ENCODE data around the gene KIAA1671. TPM values are rescaled to one million over a fixed set of nuclear protein-coding genes. Genes with fewer than 3 reads are reported as not detected.

KIAA1671 gene
- total RNA-seq, 1 donor: 0.54 TPM

GRCh38 chr22:25007444-25008106 lies 55.1 kb downstream of the KIAA1671 start:
- peak in 2 of 3 donors; percentile 24 to 53 for DNase-seq (ENCODE audit: low read depth in 2 of 3, low spot score in 2 of 3)

- no peak for DNase-seq (ENCODE audit: low read depth in 2 of 3, low spot score in 2 of 3)
Observed at GRCh38 chr22:25008666-25009065, 56.1 kb downstream of the KIAA1671 start.

- DNase-seq (ENCODE audit: low read depth in 2 of 3, low spot score in 2 of 3): no peak
Observed at GRCh38 chr22:25012741-25013143, 60.2 kb downstream of the KIAA1671 start.

- DNase-seq (ENCODE audit: low read depth in 2 of 3, low spot score in 2 of 3): no peak
Observed at GRCh38 chr22:25013607-25014006, 61.1 kb downstream of the KIAA1671 start.

- DNase-seq (ENCODE audit: low read depth in 2 of 3, low spot score in 2 of 3): no peak
Observed at GRCh38 chr22:25014896-25015755, 62.6 kb downstream of the KIAA1671 start.

GRCh38 chr22:25016311-25016710 lies 63.8 kb downstream of the KIAA1671 start:
- DNase-seq (ENCODE audit: low read depth in 2 of 3, low spot score in 2 of 3): no peak

- no peak for DNase-seq (ENCODE audit: low read depth in 2 of 3, low spot score in 2 of 3)
Observed at GRCh38 chr22:25018009-25018408, 65.5 kb downstream of the KIAA1671 start.

GRCh38 chr22:25019427-25020184 lies 67.1 kb downstream of the KIAA1671 start:
- no peak for DNase-seq (ENCODE audit: low read depth in 2 of 3, low spot score in 2 of 3)

GRCh38 chr22:25021409-25021808 lies 68.9 kb downstream of the KIAA1671 start:
- DNase-seq (ENCODE audit: low read depth in 2 of 3, low spot score in 2 of 3): no peak

- DNase-seq (ENCODE audit: low read depth in 2 of 3, low spot score in 2 of 3): no peak
Observed at GRCh38 chr22:25021976-25022711, 69.6 kb downstream of the KIAA1671 start.

GRCh38 chr22:25023879-25024278 lies 71.4 kb downstream of the KIAA1671 start:
- no peak for DNase-seq (ENCODE audit: low read depth in 2 of 3, low spot score in 2 of 3)

- no peak for DNase-seq (ENCODE audit: low read depth in 2 of 3, low spot score in 2 of 3)
Observed at GRCh38 chr22:25024895-25025294, 72.4 kb downstream of the KIAA1671 start.

- DNase-seq (ENCODE audit: low read depth in 2 of 3, low spot score in 2 of 3): peak in 2 of 3 donors; percentile 13 to 35
Observed at GRCh38 chr22:25025491-25026400, 73.2 kb downstream of the KIAA1671 start.

GRCh38 chr22:25027043-25027906 lies 74.8 kb downstream of the KIAA1671 start:
- no peak for DNase-seq (ENCODE audit: low read depth in 2 of 3, low spot score in 2 of 3)

GRCh38 chr22:25027959-25028840 lies 75.7 kb downstream of the KIAA1671 start:
- DNase-seq (ENCODE audit: low read depth in 2 of 3, low spot score in 2 of 3): no peak

GRCh38 chr22:25028841-25029141 lies 76.3 kb downstream of the KIAA1671 start:
- DNase-seq (ENCODE audit: low read depth in 2 of 3, low spot score in 2 of 3): no peak

GRCh38 chr22:25029181-25029580 lies 76.7 kb downstream of the KIAA1671 start:
- no peak for DNase-seq (ENCODE audit: low read depth in 2 of 3, low spot score in 2 of 3)

GRCh38 chr22:25030636-25031035 lies 78.1 kb downstream of the KIAA1671 start:
- no peak for DNase-seq (ENCODE audit: low read depth in 2 of 3, low spot score in 2 of 3)

Measured in hematopoietic multipotent progenitor cell (in vitro differentiated cells).